ENCODE data around the gene IL31RA.

The IL31RA gene

DNA sequence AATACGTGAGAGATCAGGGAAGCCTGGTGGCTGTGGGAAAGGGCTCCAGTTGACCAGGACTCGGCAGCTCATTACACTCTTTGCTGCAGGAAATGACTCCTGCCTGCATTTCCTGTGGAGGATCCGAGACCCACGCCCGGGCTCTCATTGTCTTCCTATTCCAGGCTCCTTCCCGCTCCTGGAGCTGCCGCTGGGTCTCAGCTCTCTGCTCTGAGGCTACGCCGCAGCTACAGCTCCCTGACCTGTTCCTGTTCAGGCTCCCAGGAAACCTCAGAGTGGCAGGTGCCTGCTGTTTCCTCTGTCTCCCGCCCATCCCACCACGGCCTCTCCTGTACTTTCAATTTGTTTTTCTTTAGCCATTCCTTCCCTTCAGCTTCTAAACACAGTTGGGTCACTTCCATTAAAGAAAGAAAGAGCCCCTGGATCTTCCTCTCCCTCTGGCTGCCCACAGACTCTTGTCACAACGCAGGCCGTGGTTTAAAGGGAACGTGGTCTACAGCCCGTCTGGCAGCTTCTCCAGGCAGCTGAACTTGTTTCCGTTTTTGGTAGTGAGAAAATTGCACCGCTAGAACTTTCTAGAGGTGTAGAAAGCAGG, 72.1 kb downstream of the IL31RA start:
- H3K4me3 ChIP-seq (ENCODE audit: low read length), result peak overlapping the region; percentile 53
- no peak overlapping the region for H3K27ac ChIP-seq (ENCODE audit: low read depth, low read length)
- H3K4me1 ChIP-seq (ENCODE audit: control insufficient read depth, insufficient read depth, low read length), result no peaks in the 10 kb centered on the region
- no peak overlapping the region for H3K9ac ChIP-seq (ENCODE audit: low read length)
- H3K36me3 ChIP-seq (ENCODE audit: control insufficient read depth, insufficient read depth, low read length), result no peaks in the 10 kb centered on the region
- no peaks in the 10 kb centered on the region for H3K27me3 ChIP-seq (ENCODE audit: control insufficient read depth, insufficient read depth, low read length)

DNA sequence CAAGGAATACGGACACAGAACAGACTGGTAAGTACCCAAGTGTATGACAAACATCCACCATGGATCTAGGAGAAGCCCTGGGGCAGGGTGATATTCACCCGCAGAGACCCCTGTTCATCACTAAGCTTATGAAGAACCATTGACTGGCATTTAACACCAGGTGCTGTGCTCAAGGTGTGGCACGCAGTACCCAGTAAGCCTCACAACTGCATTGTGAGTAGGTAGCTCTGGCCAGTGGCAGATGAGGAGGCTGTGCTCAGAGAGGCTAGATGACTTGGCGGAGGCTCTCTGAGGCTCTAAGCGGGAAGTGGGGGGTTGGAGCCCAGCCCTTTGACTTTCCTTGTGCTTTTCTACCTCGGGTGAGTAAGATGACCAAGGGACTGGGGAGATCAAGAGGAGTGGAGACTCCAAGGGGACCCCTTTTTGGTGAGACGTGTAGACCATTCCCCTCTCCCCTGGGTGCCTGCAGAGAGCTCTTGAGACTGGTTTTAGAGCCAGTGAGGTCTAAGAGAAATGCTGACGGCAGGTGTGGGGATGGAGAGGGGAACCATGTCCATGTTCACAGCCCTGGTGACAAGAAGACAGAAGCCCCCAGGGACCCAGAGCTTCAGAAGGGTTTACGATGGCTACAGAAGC, 72.8 kb downstream of the IL31RA start:
- H3K9ac ChIP-seq (ENCODE audit: low read length), result no peak overlapping the region
- no peak overlapping the region for H3K27ac ChIP-seq (ENCODE audit: low read depth, low read length)
- no peaks in the 10 kb centered on the region for H3K4me1 ChIP-seq (ENCODE audit: control insufficient read depth, insufficient read depth, low read length)
- no peaks in the 10 kb centered on the region for H3K36me3 ChIP-seq (ENCODE audit: control insufficient read depth, insufficient read depth, low read length)
- H3K4me3 ChIP-seq (ENCODE audit: low read length), result peak overlapping the region; percentile 53
- H3K27me3 ChIP-seq (ENCODE audit: control insufficient read depth, insufficient read depth, low read length), result no peaks in the 10 kb centered on the region

DNA sequence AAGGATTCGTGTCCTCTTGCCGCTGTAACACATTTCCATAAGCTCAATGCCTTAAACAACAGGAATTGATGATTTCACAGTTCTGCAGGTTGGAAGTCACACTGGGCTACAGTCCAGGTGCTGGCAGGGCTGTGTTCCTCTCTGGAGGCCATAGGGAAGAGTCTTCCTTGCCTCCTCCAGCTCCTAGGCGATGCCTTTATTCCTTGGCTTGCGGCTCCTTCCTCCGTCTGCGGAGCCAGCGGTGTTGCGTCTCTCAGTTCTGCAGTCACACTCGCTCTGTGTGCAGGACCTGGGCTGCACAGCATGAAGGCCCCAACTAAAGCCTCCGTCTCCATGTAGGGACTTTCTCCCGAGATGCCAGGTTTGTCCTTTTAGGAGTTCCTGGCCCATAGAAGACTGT, 73.6 kb downstream of the IL31RA start:
- H3K27me3 ChIP-seq (ENCODE audit: control insufficient read depth, insufficient read depth, low read length), result no peaks in the 10 kb centered on the region
- H3K4me3 ChIP-seq (ENCODE audit: low read length), result no peak overlapping the region
- H3K27ac ChIP-seq (ENCODE audit: low read depth, low read length), result no peak overlapping the region
- H3K36me3 ChIP-seq (ENCODE audit: control insufficient read depth, insufficient read depth, low read length), result no peaks in the 10 kb centered on the region
- H3K4me1 ChIP-seq (ENCODE audit: control insufficient read depth, insufficient read depth, low read length), result no peaks in the 10 kb centered on the region
- H3K9ac ChIP-seq (ENCODE audit: low read length), result no peak overlapping the region

DNA sequence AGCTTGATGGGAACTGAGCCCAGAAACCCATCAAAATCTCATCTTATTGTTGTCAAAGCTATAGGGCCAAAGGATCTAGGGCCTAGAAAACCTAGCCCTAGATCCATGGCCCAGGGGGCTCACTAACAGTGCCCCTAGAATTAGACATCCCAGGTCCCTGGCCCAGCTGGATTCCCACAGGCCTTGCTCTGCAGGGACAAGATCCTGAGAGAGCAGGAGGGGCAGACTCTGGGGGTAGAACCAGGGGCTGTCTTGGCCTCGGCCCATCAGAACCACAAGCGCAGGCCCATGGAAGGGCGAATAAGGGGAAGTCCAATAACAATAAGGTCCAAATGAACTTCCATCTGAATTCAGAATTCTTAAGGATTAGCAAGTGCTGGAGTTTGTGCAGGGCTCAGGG, 74.0 kb downstream of the IL31RA start:
- H3K4me1 ChIP-seq (ENCODE audit: control insufficient read depth, insufficient read depth, low read length), result no peaks in the 10 kb centered on the region
- no peaks in the 10 kb centered on the region for H3K27me3 ChIP-seq (ENCODE audit: control insufficient read depth, insufficient read depth, low read length)
- no peaks in the 10 kb centered on the region for H3K36me3 ChIP-seq (ENCODE audit: control insufficient read depth, insufficient read depth, low read length)
- no peak overlapping the region for H3K9ac ChIP-seq (ENCODE audit: low read length)
- no peak overlapping the region for H3K27ac ChIP-seq (ENCODE audit: low read depth, low read length)
- H3K4me3 ChIP-seq (ENCODE audit: low read length), result no peak overlapping the region

DNA sequence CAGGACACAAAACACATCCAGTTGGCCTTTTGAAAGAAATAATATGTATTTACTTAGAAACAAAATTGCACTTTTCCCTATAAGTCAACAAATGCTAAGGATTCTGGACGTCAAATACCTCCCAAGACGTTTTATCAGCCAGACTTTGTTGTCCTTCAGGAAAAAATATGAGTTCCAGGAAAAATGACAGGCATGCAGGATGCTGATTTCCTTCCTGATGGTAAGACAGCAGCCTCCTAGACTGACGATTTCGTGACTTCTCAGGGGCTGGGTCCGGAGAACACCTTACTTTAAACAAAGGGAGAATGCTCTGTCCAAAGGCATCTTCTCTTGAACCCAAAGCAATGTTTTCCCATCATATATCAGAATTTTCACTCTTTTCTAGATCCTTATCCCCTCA, 74.6 kb downstream of the IL31RA start:
- no peak overlapping the region for H3K27ac ChIP-seq (ENCODE audit: low read depth, low read length)
- H3K9ac ChIP-seq (ENCODE audit: low read length), result no peak overlapping the region
- H3K36me3 ChIP-seq (ENCODE audit: control insufficient read depth, insufficient read depth, low read length), result no peaks in the 10 kb centered on the region
- H3K4me3 ChIP-seq (ENCODE audit: low read length), result no peak overlapping the region
- H3K4me1 ChIP-seq (ENCODE audit: control insufficient read depth, insufficient read depth, low read length), result no peaks in the 10 kb centered on the region
- no peaks in the 10 kb centered on the region for H3K27me3 ChIP-seq (ENCODE audit: control insufficient read depth, insufficient read depth, low read length)

DNA sequence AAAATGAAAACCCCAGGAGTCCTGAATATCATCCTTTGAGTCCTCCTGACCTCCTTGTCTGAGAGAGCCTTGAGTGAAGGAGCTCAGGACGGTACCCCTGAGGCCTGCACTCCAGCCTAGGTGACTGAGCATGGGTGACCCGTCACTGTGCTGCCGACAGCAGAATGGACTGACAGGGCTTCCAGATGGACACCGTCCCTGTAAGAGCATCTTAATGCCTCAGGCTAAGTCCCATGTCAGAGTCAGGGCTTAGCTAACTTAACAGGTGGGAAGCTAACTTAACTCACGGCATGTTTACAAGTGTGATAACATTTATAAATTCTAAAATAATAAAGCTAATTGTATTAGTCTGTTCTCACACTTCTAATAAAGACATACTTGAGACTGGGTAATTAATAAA, 75.3 kb downstream of the IL31RA start:
- Histone ChIP-seq H3K4me3 (ENCODE audit: low read length) (no peak overlapping the region), H3K9ac (ENCODE audit: low read length) (no peak overlapping the region), H3K27ac (ENCODE audit: low read depth, low read length) (no peak overlapping the region), H3K4me1 (ENCODE audit: control insufficient read depth, insufficient read depth, low read length) (no peaks in the 10 kb centered on the region), H3K27me3 (ENCODE audit: control insufficient read depth, insufficient read depth, low read length) (no peaks in the 10 kb centered on the region), H3K36me3 (ENCODE audit: control insufficient read depth, insufficient read depth, low read length) (no peaks in the 10 kb centered on the region)

DNA sequence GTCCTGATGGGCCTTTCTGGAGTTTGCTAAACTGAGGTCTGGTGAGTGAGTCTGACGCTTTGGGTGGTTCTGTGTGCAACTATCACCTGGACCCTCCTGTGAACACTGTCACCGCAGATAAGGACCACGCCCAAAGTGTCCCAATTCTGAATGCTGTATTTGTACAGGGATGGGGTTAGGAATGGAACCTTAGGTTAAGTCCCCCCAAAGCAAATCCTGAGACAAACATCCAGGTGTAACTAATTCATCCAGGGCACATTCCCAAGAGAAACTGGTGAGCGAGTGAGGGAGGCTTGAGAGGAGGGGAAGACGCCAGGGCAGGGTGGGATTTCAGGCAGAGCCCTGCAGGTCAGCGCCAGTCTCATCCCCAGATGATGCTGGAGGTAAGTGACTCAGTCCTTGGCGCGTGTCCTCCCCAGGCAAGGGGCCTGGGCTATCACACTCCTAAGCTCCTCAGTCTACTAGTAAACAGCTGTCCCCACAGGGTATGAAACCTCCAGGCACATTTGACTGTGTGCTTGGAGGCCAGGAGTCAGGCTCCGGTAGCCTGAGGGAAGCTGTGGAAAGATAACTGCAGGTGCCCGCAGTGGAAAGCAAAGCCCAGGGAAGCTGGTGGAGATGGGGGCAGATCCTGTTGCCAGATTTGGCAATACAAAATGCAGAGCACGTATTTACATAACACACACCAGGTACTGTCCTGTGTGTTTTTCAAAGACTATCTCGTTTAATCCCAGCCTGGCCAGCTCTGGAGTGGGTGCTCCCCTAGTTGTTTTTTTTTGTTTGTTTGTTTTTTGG, 76.9 kb downstream of the IL31RA start:
- H3K27ac ChIP-seq (ENCODE audit: low read depth, low read length), result no peak overlapping the region
- H3K9ac ChIP-seq (ENCODE audit: low read length), result no peak overlapping the region
- no peaks in the 10 kb centered on the region for H3K27me3 ChIP-seq (ENCODE audit: control insufficient read depth, insufficient read depth, low read length)
- no peaks in the 10 kb centered on the region for H3K36me3 ChIP-seq (ENCODE audit: control insufficient read depth, insufficient read depth, low read length)
- no peaks in the 10 kb centered on the region for H3K4me1 ChIP-seq (ENCODE audit: control insufficient read depth, insufficient read depth, low read length)
- H3K4me3 ChIP-seq (ENCODE audit: low read length), result no peak overlapping the region

DNA sequence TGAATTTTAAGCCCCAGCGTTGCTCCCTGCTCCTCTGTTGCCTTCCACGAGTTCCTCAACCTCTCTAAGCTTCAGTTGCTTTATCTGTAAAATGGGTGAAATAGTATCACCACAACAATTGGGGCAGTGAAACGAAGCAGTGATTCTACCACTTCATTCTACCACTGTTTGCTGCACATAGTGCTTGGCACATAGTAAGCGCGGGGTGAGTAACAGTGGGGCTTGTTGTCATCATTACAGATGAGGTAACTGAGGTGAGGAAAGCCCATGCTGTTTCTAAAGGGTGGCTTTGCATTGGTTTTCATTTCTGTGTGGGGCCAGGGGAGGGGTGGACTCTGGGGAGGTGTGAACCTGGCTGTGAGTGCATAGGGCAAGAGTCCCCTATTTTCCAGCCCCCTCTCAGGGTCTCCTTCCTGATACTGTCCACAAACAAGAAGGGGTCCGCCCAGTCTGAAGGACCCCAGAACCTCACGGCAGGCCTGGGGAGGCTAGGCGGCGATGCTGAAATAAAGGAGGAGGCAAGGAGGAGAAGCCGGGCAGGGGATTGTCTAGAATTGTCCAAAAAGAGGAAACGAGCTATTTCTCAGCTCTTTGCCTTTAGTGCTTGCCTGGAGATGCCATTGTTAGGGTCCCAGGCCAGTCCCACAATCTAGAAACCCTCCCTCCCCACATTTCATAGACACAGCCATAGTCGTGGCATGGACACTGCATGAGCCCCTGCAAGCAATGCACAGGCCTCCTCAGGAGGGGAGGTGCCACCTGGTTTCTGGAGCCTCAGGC, 78.1 kb downstream of the IL31RA start:
- no peaks in the 10 kb centered on the region for H3K4me1 ChIP-seq (ENCODE audit: control insufficient read depth, insufficient read depth, low read length)
- no peak overlapping the region for H3K9ac ChIP-seq (ENCODE audit: low read length)
- no peak overlapping the region for H3K4me3 ChIP-seq (ENCODE audit: low read length)
- H3K36me3 ChIP-seq (ENCODE audit: control insufficient read depth, insufficient read depth, low read length), result no peaks in the 10 kb centered on the region
- H3K27me3 ChIP-seq (ENCODE audit: control insufficient read depth, insufficient read depth, low read length), result no peaks in the 10 kb centered on the region
- H3K27ac ChIP-seq (ENCODE audit: low read depth, low read length), result no peak overlapping the region

DNA sequence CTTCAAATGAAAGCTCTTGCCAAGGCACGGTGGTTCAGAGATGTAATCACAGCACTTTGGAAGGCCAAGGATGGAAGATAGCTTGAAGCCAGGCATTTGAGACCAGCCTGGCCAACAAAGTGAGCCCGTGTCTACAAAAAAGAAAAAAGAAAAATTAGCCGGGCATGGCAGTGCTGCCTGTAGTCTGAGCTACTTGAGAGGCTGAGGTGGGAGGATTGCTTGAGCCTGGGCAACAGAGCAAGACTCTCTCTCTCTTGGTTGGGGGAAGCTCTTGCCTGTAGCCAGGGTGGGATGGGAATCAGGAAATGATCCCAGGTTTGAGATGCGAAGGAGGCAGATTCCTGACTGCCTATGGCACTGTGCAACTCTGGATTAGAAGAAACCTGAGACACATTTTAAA, 81.5 kb downstream of the IL31RA start:
- Histone ChIP-seq H3K27me3 (ENCODE audit: control insufficient read depth, insufficient read depth, low read length) (no peaks in the 10 kb centered on the region), H3K4me1 (ENCODE audit: control insufficient read depth, insufficient read depth, low read length) (no peaks in the 10 kb centered on the region), H3K9ac (ENCODE audit: low read length) (no peak overlapping the region), H3K36me3 (ENCODE audit: control insufficient read depth, insufficient read depth, low read length) (no peaks in the 10 kb centered on the region), H3K27ac (ENCODE audit: low read depth, low read length) (no peak overlapping the region), H3K4me3 (ENCODE audit: low read length) (no peak overlapping the region)

DNA sequence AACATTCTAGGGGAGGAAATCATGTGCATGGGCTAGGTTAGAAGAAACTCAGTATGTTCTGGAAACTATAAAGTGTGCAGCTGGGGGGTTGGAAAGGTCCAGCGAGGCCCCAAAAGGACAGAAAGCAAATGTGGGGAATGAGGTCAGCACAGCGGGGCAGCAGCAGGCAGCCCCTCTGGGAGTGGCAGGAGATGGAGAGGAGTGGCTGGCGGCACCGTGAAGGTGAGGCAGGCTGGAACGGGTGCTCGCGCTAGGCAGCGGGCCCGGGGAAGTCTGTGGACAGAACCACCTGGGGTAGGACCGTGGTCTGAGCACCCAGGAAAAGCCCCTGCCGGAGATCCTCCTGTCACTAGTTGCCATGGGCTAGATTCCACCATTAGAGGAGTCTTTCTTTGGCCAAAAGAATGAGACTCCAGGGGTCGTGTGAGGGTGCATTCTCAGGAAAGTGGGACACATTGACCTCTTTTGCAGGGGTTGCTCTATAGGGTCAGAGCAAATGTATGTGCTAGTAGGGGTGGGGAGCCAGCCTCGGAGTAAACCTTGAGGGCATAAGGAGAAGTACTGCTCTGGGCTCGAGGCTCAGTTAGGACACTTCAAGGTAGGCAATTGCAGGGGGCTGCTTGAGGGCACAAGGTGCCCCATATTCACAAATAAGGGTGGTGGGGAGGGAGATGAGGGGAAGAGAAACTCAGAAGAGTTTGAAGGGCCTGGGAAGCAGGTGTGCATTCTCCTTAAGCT, 82.4 kb downstream of the IL31RA start:
- H3K27ac ChIP-seq (ENCODE audit: low read depth, low read length), result no peak overlapping the region
- H3K9ac ChIP-seq (ENCODE audit: low read length), result no peak overlapping the region

DNA sequence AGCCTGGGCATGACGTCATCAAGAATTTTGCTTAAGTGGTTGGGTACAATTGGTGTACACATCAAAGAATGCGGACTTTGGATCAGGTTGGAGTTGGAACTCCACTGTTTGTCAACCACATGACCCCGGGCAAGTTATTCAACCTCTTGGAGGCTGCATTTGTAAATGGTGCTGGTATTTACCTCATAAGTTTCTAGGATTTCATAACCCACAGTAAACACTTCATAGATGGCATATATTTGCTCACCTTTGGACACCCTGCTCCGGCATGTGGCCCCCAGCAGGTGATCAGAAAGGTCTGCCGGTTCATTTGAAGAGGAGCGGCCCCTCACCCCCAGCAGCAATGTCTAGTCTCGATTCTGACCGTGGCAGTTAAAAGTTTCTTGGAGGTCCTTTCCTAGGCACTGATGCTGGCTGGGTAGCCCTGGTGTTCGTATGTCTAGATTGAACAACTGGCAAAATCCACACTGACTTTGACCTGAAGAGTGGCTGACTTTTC, 83.0 kb downstream of the IL31RA start:
- Histone ChIP-seq H3K27ac (ENCODE audit: low read depth, low read length) (no peak overlapping the region), H3K9ac (ENCODE audit: low read length) (no peak overlapping the region), H3K4me1 (ENCODE audit: control insufficient read depth, insufficient read depth, low read length) (no peaks in the 10 kb centered on the region), H3K4me3 (ENCODE audit: low read length) (no peak overlapping the region), H3K27me3 (ENCODE audit: control insufficient read depth, insufficient read depth, low read length) (no peaks in the 10 kb centered on the region), H3K36me3 (ENCODE audit: control insufficient read depth, insufficient read depth, low read length) (no peaks in the 10 kb centered on the region)

More for the DNA sequence above, 82.4 kb downstream of the IL31RA start:
- Histone ChIP-seq H3K27me3 (ENCODE audit: control insufficient read depth, insufficient read depth, low read length) (no peaks in the 10 kb centered on the region), H3K36me3 (ENCODE audit: control insufficient read depth, insufficient read depth, low read length) (no peaks in the 10 kb centered on the region), H3K4me3 (ENCODE audit: low read length) (no peak overlapping the region), H3K4me1 (ENCODE audit: control insufficient read depth, insufficient read depth, low read length) (no peaks in the 10 kb centered on the region)

DNA sequence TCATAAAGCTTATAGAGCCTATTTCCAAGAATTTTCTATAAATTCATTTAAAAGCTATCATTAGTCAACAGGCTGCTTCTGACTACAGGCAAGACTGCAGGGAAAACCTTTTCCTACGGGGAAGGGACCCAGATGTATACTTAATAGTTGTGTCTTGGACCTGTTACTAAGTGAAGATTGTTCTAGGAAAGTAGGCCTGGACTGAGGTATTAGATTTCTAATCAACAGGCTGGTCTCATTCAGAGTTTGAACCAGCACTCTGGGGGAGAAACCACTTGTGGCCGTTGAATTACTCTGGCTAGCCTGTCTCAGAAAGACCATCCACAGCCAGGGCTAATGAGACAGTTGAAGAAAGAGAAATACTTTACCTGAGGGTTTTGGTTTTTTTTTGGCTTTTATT, 83.6 kb downstream of the IL31RA start:
- Histone ChIP-seq H3K36me3 (ENCODE audit: control insufficient read depth, insufficient read depth, low read length) (no peaks in the 10 kb centered on the region), H3K27me3 (ENCODE audit: control insufficient read depth, insufficient read depth, low read length) (no peaks in the 10 kb centered on the region), H3K4me1 (ENCODE audit: control insufficient read depth, insufficient read depth, low read length) (no peaks in the 10 kb centered on the region), H3K27ac (ENCODE audit: low read depth, low read length) (no peak overlapping the region), H3K4me3 (ENCODE audit: low read length) (no peak overlapping the region), H3K9ac (ENCODE audit: low read length) (no peak overlapping the region)

All from rectal smooth muscle tissue (tissue), 1 donor.